GM19455 (cell line): ENCODE results near the gene CTNNBL1.

Experiments
- ATAC-seq: cut with Tn5 transposase; IDR thresholded peaks from one replicate; pipeline ENCODE4 v1.9.1; 2021; ENCODE audit not compliant: unreplicated experiment

The CTNNBL1 gene

GRCh38 chr20:37808233-37809070 lies 114.6 kb downstream of the CTNNBL1 start:
- no peak for ATAC-seq

- ATAC-seq = no peak
These were observed 116.2 kb downstream of the CTNNBL1 start for GRCh38 chr20:37810027-37810426.

GRCh38 chr20:37816003-37816402 lies 122.2 kb downstream of the CTNNBL1 start:
- ATAC-seq = no peak

- ATAC-seq = no peak
These were observed 122.9 kb downstream of the CTNNBL1 start for GRCh38 chr20:37816726-37817125.

GRCh38 chr20:37821696-37822095 lies 127.9 kb downstream of the CTNNBL1 start:
- no peak for ATAC-seq

- no peak for ATAC-seq
These were observed 128.3 kb downstream of the CTNNBL1 start for GRCh38 chr20:37822141-37822601.

- no peak for ATAC-seq
These were observed 129.6 kb downstream of the CTNNBL1 start for GRCh38 chr20:37823296-37823980.

GRCh38 chr20:37827605-37828004 lies 133.8 kb downstream of the CTNNBL1 start:
- no peak for ATAC-seq

- ATAC-seq = no peak
These were observed 134.9 kb downstream of the CTNNBL1 start for GRCh38 chr20:37828684-37829083.

- no peak for ATAC-seq
These were observed 135.3 kb downstream of the CTNNBL1 start for GRCh38 chr20:37829128-37829527.

GRCh38 chr20:37833221-37833896 lies 139.5 kb downstream of the CTNNBL1 start:
- no peak for ATAC-seq

- no peak for ATAC-seq
These were observed 143.1 kb downstream of the CTNNBL1 start for GRCh38 chr20:37836926-37837325.

- no peak for ATAC-seq
These were observed 144.1 kb downstream of the CTNNBL1 start for GRCh38 chr20:37837924-37838323.

- ATAC-seq = no peak
These were observed 145.1 kb downstream of the CTNNBL1 start for GRCh38 chr20:37838769-37839431.

- no peak for ATAC-seq
These were observed 145.6 kb downstream of the CTNNBL1 start for GRCh38 chr20:37839432-37839827.

GRCh38 chr20:37839955-37840354 lies 146.1 kb downstream of the CTNNBL1 start:
- ATAC-seq = no peak

- no peak for ATAC-seq
These were observed 147.6 kb downstream of the CTNNBL1 start for GRCh38 chr20:37841389-37841788.

- ATAC-seq = no peak
These were observed 148.1 kb downstream of the CTNNBL1 start for GRCh38 chr20:37841971-37842370.

- ATAC-seq = no peak
These were observed 151.4 kb downstream of the CTNNBL1 start for GRCh38 chr20:37845241-37845681.

- ATAC-seq = no peak
These were observed 152.0 kb downstream of the CTNNBL1 start for GRCh38 chr20:37845878-37846277.

GRCh38 chr20:37846573-37846972 lies 152.7 kb downstream of the CTNNBL1 start:
- ATAC-seq = no peak
